HepG2 (cell line): ENCODE measurements around the gene ARAP3. TPM values are rescaled to one million over a fixed set of nuclear protein-coding genes. Genes with fewer than 3 reads are reported as not detected.

Source experiments
- ATF6 ChIP-seq: sonication (generic); formaldehyde crosslinking; conservative IDR thresholded peaks from 2 replicates; pipeline ENCODE4 v1.4.0; 2020; ENCODE audit warnings: missing genetic modification reagents
- BRCA1 ChIP-seq: sonication (generic); formaldehyde crosslinking; IDR thresholded peaks from 2 replicates; pipeline ENCODE4 v1.4.0; 2020; ENCODE audit warnings: missing genetic modification reagents
- GFI1 ChIP-seq: sonication (generic); formaldehyde crosslinking; IDR thresholded peaks from 2 replicates; pipeline ENCODE4 v1.5.0; 2020; ENCODE audit warnings: missing genetic modification reagents, mild to moderate bottlenecking, borderline replicate concordance
- HMGA1 ChIP-seq: sonication (generic); formaldehyde crosslinking; conservative IDR thresholded peaks from 2 replicates; pipeline ENCODE4 v1.4.0; 2020; ENCODE audit warnings: missing genetic modification reagents
- MED13 ChIP-seq: sonication (generic); formaldehyde crosslinking; IDR thresholded peaks from 2 replicates; pipeline ENCODE4 v1.5.0; 2020; ENCODE audit warnings: missing genetic modification reagents
- NR1H2 ChIP-seq: sonication (generic); formaldehyde crosslinking; IDR thresholded peaks from 2 replicates; pipeline ENCODE4 v1.8.1; 2022; ENCODE audit warnings: low read depth, missing genetic modification reagents, borderline replicate concordance
- SAP130 ChIP-seq: IDR thresholded peaks from 2 replicates; pipeline ENCODE4 v1.6.1; 2016; ENCODE audit warnings: low read depth
- TBX2 ChIP-seq: sonication (generic); formaldehyde crosslinking; IDR thresholded peaks from 2 replicates; pipeline ENCODE4 v1.5.0; 2020; ENCODE audit warnings: missing genetic modification reagents, mild to moderate bottlenecking, borderline replicate concordance
- ZBED4 ChIP-seq: sonication (generic); formaldehyde crosslinking; IDR thresholded peaks from 2 replicates; pipeline ENCODE4 v1.4.0; 2020; ENCODE audit warnings: missing genetic modification reagents, borderline replicate concordance
- ZC3H4 ChIP-seq: sonication (generic); formaldehyde crosslinking; IDR thresholded peaks from 2 replicates; pipeline ENCODE4 v1.4.0; 2020; ENCODE audit warnings: missing genetic modification reagents, borderline replicate concordance
- ZEB1 ChIP-seq: IDR thresholded peaks from 2 replicates; pipeline ENCODE4 v1.6.1; 2012; ENCODE audit warnings: mild to moderate bottlenecking, low read depth, inconsistent platforms; ENCODE audit not compliant: insufficient replicate concordance
- ZNF20 ChIP-seq: sonication (generic); formaldehyde crosslinking; IDR thresholded peaks from 2 replicates; pipeline ENCODE4 v1.4.0; 2020; ENCODE audit warnings: mild to moderate bottlenecking, moderate library complexity, missing genetic modification reagents
- ZNF230 ChIP-seq: sonication (generic); formaldehyde crosslinking; IDR thresholded peaks from 2 replicates; pipeline ENCODE4 v1.4.0; 2020; ENCODE audit warnings: mild to moderate bottlenecking, missing genetic modification reagents
- ZUFSP ChIP-seq: sonication (generic); formaldehyde crosslinking; IDR thresholded peaks from 2 replicates; pipeline ENCODE4 v1.9.0; 2021; ENCODE audit warnings: missing genetic modification reagents, mild to moderate bottlenecking, borderline replicate concordance
- polyA plus RNA-seq, 8 experiments: library from polyadenylated mRNA; depleted of rRNA in 3 of 8; stranded (reverse) in 7 of 8; unstranded in 1 of 8; fragments of >200 nt; fragmentation: Illumina TruSeq in 4 of 8; extraction: Trizol in 4 of 8; gene quantifications; 2 replicates each; pipeline versions ENCODE4 v1.2.1 to v1.2.3, GENCODE V29; 2011 to 2016; ENCODE audit warnings: low read depth in 4 of 8, missing spikeins in 1 of 8, mixed read lengths in 1 of 8; ENCODE audit not compliant: insufficient read depth in 1 of 8
- total RNA-seq, 5 experiments: library from RNA; depleted of rRNA; stranded (reverse); fragments of >200 nt; fragmentation: Illumina TruSeq; extraction: Trizol; gene quantifications; 2 replicates each; pipeline ENCODE4 v1.2.3, GENCODE V29; 2016; ENCODE audit warnings: low read depth in 1 of 5
- TF ChIP-seq, protein P1 (sequence below): sonication (generic); formaldehyde crosslinking; IDR thresholded peaks from 2 replicates; pipeline ENCODE4 v1.4.0; 2020; ENCODE audit warnings: missing genetic modification reagents

The ARAP3 gene
- total and polyA plus RNA-seq, 2 of the 13 experiments (the other 11 are each of a cell fraction or from before 2014, with no cell fraction given), result 0.25 TPM; not detected in 1

DNA sequence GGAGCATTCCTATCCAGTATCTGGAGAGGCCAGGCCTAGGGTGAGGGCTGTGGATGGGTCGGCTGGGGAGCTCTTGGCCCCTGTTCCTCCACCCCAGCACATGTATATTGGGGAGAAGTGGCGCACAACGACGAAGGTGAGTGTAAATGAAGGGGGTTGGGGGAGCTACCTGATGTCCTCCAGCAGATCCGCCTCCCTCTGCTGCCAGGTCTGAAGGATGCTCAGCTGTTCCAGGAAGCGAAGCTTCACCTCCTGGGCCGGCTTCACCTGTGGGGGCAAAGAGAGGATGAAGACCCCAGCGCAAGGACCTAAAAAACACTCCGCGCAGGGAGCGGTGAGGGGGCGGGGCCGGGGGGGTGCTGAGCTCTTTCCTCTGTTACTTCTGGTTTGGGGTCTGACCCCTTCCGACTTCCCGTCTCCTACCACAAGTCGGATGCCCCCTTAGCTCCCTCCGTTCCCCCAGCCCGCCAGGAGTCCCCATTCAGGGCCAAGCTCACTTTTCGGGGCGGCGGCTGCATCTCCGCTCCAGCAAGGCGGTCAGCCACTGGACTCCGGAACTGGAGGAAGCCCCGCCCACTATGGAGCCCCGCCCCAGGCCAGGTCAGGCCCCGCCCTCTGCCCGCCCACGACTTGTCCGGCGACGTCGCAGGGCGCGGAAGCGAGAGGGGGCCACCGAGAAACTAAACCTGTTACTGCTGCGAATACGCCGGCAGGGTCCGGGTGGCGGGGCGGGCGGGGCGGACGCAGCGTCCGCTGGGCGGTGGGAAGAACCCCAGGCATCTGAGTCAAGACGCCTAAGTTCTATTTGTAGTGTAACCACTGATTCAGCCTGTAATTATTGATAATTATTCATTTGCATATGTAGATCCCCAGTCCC lies 30.9 kb downstream of the ARAP3 start, which contains the start of gene FCHSD1 (continued):
- no peak for TF ChIP-seq HMGA1
- 0 out of 2 replicates have a peak, but pooled peaks have one; percentile 72 for TF ChIP-seq ZNF230 (CRISPR knock-in tag)
- TF ChIP-seq BRCA1 (CRISPR knock-in tag), result no peak
- TF ChIP-seq ATF6, result no peak
- TF ChIP-seq, protein P1, sequence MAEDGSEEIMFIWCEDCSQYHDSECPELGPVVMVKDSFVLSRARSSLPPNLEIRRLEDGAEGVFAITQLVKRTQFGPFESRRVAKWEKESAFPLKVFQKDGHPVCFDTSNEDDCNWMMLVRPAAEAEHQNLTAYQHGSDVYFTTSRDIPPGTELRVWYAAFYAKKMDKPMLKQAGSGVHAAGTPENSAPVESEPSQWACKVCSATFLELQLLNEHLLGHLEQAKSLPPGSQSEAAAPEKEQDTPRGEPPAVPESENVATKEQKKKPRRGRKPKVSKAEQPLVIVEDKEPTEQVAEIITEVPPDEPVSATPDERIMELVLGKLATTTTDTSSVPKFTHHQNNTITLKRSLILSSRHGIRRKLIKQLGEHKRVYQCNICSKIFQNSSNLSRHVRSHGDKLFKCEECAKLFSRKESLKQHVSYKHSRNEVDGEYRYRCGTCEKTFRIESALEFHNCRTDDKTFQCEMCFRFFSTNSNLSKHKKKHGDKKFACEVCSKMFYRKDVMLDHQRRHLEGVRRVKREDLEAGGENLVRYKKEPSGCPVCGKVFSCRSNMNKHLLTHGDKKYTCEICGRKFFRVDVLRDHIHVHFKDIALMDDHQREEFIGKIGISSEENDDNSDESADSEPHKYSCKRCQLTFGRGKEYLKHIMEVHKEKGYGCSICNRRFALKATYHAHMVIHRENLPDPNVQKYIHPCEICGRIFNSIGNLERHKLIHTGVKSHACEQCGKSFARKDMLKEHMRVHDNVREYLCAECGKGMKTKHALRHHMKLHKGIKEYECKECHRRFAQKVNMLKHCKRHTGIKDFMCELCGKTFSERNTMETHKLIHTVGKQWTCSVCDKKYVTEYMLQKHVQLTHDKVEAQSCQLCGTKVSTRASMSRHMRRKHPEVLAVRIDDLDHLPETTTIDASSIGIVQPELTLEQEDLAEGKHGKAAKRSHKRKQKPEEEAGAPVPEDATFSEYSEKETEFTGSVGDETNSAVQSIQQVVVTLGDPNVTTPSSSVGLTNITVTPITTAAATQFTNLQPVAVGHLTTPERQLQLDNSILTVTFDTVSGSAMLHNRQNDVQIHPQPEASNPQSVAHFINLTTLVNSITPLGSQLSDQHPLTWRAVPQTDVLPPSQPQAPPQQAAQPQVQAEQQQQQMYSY (CRISPR knock-in tag), result no peak
- TF ChIP-seq MED13 (CRISPR knock-in tag), result no peak
- no peak for TF ChIP-seq NR1H2 (CRISPR knock-in tag)
- TF ChIP-seq GFI1, result no peak
- no peak for TF ChIP-seq ZBED4 (CRISPR knock-in tag)
- no peak for TF ChIP-seq ZC3H4 (CRISPR knock-in tag)
- TF ChIP-seq ZEB1, result no peak
- TF ChIP-seq ZNF20 (CRISPR knock-in tag), result no peak
- TF ChIP-seq TBX2 (CRISPR knock-in tag), result peak; percentile 54; the same call in 1 of the 2 replicates
- no peak for TF ChIP-seq ZUFSP (CRISPR knock-in tag)
- TF ChIP-seq SAP130, result peak; percentile 55
